ENCODE results near the gene GPN2. TPM values are rescaled to one million over a fixed set of nuclear protein-coding genes. Genes with fewer than 3 reads are reported as not detected.
A peak's percentile ranks its signal among the peaks of the same experiment; 100 is the strongest.

Gene GPN2
- total and polyA plus RNA-seq, 9 of the 15 experiments (the other 6 are each of a cell fraction or from before 2014, with no cell fraction given) = 9.9 to 58.8 (median 20.4) TPM

DNA sequence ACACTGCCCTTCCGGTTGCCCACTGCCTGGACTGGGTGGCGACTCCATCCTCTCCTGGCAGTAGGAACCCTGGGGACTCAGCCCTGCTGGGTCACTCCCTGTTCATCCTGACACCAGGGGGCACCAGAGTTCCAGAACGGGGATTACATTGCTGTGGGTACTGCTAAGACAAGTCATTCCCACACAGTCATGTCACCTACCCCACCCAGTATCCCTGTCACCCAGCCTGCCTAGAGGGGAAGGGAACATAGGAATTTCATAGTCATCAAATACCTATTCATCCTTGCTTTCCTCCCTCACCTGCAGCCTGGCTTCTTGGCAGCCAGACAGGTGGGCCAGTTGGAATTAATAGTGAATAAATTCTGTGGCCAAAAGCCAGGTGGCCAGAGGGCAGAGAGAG lies 36.9 kb downstream of the GPN2 start (continued):
- no peak for TF ChIP-seq ATF7 (IDR thresholded peaks at IDR 0.05)
- TF ChIP-seq RUNX1 (IDR thresholded peaks at IDR 0.05; ENCODE audit: low read depth) = no peak
- peak; percentile 22; the same call in 1 of the 2 replicates for TF ChIP-seq BHLHE40 (IDR thresholded peaks at IDR 0.05; ENCODE audit: low read length)
- TF ChIP-seq, protein P1, sequence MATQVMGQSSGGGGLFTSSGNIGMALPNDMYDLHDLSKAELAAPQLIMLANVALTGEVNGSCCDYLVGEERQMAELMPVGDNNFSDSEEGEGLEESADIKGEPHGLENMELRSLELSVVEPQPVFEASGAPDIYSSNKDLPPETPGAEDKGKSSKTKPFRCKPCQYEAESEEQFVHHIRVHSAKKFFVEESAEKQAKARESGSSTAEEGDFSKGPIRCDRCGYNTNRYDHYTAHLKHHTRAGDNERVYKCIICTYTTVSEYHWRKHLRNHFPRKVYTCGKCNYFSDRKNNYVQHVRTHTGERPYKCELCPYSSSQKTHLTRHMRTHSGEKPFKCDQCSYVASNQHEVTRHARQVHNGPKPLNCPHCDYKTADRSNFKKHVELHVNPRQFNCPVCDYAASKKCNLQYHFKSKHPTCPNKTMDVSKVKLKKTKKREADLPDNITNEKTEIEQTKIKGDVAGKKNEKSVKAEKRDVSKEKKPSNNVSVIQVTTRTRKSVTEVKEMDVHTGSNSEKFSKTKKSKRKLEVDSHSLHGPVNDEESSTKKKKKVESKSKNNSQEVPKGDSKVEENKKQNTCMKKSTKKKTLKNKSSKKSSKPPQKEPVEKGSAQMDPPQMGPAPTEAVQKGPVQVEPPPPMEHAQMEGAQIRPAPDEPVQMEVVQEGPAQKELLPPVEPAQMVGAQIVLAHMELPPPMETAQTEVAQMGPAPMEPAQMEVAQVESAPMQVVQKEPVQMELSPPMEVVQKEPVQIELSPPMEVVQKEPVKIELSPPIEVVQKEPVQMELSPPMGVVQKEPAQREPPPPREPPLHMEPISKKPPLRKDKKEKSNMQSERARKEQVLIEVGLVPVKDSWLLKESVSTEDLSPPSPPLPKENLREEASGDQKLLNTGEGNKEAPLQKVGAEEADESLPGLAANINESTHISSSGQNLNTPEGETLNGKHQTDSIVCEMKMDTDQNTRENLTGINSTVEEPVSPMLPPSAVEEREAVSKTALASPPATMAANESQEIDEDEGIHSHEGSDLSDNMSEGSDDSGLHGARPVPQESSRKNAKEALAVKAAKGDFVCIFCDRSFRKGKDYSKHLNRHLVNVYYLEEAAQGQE (IDR thresholded peaks at IDR 0.05; ENCODE audit: borderline replicate concordance) = peak; percentile 84
- TF ChIP-seq, protein P1 (CRISPR knock-in tag; IDR thresholded peaks at IDR 0.05; ENCODE audit: low read depth) = no peak
- TF ChIP-seq ZNF263 (CRISPR knock-in tag; IDR thresholded peaks at IDR 0.05; ENCODE audit: borderline replicate concordance) = no peak
- TF ChIP-seq, protein P2, sequence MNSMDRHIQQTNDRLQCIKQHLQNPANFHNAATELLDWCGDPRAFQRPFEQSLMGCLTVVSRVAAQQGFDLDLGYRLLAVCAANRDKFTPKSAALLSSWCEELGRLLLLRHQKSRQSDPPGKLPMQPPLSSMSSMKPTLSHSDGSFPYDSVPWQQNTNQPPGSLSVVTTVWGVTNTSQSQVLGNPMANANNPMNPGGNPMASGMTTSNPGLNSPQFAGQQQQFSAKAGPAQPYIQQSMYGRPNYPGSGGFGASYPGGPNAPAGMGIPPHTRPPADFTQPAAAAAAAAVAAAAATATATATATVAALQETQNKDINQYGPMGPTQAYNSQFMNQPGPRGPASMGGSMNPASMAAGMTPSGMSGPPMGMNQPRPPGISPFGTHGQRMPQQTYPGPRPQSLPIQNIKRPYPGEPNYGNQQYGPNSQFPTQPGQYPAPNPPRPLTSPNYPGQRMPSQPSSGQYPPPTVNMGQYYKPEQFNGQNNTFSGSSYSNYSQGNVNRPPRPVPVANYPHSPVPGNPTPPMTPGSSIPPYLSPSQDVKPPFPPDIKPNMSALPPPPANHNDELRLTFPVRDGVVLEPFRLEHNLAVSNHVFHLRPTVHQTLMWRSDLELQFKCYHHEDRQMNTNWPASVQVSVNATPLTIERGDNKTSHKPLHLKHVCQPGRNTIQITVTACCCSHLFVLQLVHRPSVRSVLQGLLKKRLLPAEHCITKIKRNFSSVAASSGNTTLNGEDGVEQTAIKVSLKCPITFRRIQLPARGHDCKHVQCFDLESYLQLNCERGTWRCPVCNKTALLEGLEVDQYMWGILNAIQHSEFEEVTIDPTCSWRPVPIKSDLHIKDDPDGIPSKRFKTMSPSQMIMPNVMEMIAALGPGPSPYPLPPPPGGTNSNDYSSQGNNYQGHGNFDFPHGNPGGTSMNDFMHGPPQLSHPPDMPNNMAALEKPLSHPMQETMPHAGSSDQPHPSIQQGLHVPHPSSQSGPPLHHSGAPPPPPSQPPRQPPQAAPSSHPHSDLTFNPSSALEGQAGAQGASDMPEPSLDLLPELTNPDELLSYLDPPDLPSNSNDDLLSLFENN (IDR thresholded peaks at IDR 0.05; ENCODE audit: low read depth in 2 of 2, low read length in 2 of 2) = no peak
- peak in 1 of 2 experiments; percentile 60; a peak in 1 of 4 replicates for TF ChIP-seq RCOR1 (IDR thresholded peaks at IDR 0.05; ENCODE audit: borderline replicate concordance in 1 of 2, low read depth in 2 of 2, low read length in 2 of 2)
- peak in 1 of 3 experiments; percentile 32 for TF ChIP-seq YY1 (IDR thresholded peaks at IDR 0.05; ENCODE audit: borderline replicate concordance in 1 of 3, control insufficient read depth in 1 of 3, extremely low read depth in 1 of 3, insufficient read depth in 3 of 3, insufficient read length in 1 of 3, insufficient replicate concordance in 2 of 3, low read depth in 1 of 3, low read length in 2 of 3)
- TF ChIP-seq, protein P3, sequence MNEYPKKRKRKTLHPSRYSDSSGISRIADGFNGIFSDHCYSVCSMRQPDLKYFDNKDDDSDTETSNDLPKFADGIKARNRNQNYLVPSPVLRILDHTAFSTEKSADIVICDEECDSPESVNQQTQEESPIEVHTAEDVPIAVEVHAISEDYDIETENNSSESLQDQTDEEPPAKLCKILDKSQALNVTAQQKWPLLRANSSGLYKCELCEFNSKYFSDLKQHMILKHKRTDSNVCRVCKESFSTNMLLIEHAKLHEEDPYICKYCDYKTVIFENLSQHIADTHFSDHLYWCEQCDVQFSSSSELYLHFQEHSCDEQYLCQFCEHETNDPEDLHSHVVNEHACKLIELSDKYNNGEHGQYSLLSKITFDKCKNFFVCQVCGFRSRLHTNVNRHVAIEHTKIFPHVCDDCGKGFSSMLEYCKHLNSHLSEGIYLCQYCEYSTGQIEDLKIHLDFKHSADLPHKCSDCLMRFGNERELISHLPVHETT (CRISPR knock-in tag; conservative IDR thresholded peaks at IDR 0.05 in 1 of 2, IDR thresholded peaks at IDR 0.05 in 1 of 2) = no peak
- no peak for TF ChIP-seq ZNF583 (CRISPR knock-in tag; IDR thresholded peaks at IDR 0.05)
- no peak for TF ChIP-seq KDM4B (IDR thresholded peaks at IDR 0.05; ENCODE audit: borderline replicate concordance in 2 of 2, low read depth in 1 of 2)
- no peak for TF ChIP-seq TOE1 (IDR thresholded peaks at IDR 0.05; ENCODE audit: borderline replicate concordance)
- no peak for TF ChIP-seq TOE1 (CRISPR knock-in tag; IDR thresholded peaks at IDR 0.05; ENCODE audit: borderline replicate concordance, low read depth)

Measured in K562 (cell line).